HG03520 (cell line): ENCODE data around the gene OXT.

ENCODE experiments used
- ATAC-seq: cut with Tn5 transposase; IDR thresholded peaks from one replicate; pipeline ENCODE4 v1.9.1; 2021; ENCODE audit warnings: mild to moderate bottlenecking, moderate library complexity; ENCODE audit not compliant: unreplicated experiment

OXT gene

DNA sequence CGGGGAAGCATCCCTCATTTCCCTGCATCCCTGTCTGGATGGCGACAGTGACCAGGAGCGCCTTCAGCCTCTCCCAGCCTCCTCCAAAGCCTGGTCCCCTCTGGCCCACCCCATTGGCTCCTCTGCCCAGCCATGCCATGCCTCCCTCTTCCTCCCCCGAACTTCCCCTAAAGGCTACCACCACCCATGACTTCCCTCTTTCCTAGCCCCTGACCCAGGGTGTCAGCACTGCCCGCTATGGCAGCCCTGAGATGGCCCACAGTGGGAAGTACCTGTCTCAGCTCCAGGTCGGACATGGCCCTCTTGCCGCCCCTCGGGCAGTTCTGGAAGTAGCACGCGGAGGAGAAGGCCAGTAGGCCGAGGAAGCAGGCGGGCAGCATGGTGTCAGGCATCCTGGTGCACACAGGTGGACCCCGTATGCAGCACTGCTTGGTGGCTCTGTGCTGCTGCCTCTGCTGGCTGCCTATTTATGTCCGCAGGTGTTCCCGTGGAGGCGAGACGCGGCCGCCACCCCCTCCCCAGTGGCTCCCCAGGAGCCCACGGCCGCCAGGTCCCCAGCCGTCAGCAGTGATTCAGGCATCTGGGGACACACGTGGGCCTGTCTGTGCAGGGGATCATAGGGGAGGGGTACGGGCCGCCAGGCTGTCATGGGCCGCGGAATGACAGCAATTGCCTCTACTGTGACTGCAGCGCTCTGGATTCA is 13.0 kb downstream of the OXT start, which contains the start of gene AVP:
Gene AVP, minus strand, starts transcription at position 442 of the 703 bp plus-strand sequence. Its CDS starts 50 bp downstream, at position 392.
- ATAC-seq = no peak

- ATAC-seq = no peak
Measured at GRCh38 chr20:3084986-3085360, 13.6 kb downstream of the OXT start.

- no peak for ATAC-seq
Measured at GRCh38 chr20:3085571-3086072, 14.2 kb downstream of the OXT start.

- no peak for ATAC-seq
Measured at GRCh38 chr20:3088031-3088430, 16.6 kb downstream of the OXT start.

DNA sequence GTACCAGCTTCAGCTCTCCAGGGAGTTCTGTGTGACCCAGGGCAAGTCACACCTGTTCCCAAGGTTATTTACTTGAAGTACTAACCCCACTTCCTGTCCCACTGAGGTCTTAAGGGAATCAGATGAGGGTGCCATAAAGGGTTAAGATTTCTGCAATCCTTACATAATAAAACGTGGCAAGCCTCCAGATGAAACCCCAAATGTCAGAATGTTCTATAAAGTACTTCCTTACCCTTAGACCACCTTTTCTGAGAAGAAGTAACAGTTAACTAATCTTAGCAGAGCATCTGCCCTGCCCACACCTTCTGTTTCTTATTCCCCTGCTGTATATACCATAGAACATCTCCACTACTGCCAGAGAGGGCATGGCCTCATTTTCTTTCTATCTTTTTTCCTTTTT is 19.1 kb downstream of the OXT start:
- no peak for ATAC-seq

DNA sequence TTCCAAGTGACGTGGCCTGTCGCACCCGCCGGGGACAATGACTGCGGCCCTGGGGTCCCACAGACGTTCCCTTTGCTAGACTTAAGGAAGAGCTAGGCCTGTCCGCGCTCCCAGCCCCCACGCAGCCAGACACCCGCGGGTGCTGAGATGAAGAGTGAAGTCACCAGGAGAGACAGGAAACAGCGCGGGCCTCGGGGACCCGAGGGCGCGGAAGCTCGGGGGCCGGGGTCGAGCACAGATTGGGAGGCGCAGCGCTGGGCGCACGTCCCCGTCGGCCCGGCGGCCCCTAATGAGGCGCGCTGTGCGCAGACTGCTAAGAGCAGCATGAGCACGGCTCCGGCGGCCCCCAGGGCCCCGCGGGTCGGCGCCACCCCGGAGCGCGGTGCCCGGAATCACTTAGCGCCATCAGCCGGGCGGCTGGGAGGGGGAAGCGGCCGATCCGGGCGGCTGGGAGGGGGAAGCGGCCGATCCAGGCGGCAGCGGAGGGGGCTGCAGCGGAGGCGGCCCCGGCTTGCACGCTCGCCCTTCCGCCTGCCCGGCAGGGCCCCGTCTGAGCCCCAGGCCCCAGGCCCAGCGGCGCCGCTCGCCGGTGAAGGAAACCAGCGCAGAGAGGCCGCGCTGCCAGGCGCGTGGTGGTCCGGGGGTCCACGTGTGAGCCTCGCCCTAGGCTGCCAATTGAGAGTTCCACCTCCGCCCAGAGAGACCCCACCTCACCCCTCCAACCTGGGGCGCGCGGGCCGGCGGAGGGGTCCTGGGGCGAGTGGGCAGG is 21.4 kb downstream of the OXT start:
- ATAC-seq = no peak

GRCh38 chr20:3093861-3094361 is 22.5 kb downstream of the OXT start:
- no peak for ATAC-seq

- no peak for ATAC-seq
Measured at GRCh38 chr20:3094848-3095629, 23.6 kb downstream of the OXT start.

- no peak for ATAC-seq
Measured at GRCh38 chr20:3100480-3100879, 29.1 kb downstream of the OXT start.

GRCh38 chr20:3101251-3101650 is 29.8 kb downstream of the OXT start:
- no peak for ATAC-seq

DNA sequence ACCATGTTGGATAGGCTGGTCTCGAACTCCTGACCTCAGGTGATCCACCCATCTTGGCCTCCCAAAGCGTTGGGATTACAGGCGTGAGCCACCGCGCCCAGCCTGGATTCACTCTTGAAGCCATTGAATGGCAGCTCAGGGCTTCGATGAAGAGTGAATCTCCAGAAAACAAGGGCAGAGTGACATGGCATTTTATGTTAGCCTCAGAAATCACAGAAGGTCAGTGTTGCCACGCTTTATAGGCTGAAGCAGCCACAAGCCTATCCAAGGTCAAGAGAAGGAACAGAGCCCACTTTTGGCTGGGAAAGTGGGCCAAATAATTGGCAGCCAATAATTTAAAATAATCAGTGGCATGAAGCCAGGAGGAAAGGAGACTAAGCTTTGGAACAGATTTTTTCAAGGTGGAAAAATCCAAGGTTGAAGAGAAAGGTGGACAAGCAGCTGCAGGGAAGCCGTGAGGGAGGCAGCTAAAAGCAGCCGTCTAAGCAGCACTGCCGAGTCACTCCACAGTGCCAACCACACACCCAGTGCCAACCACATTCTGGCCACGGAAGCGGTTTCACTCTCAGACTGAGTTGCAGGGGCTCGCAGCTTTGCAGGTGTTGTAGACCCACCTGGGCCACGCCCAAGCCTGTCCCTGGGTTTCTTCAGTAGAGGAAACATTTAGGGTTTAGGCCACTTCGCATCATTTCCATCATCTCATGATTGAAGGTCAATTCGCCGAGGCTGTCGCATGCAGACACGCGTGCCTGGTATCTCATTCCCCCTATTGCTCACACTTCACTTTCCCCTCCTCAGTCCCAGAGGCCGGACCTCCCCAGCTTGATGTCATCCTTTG is 30.5 kb downstream of the OXT start:
- no peak for ATAC-seq

- no peak for ATAC-seq
Measured at GRCh38 chr20:3102575-3103368, 31.4 kb downstream of the OXT start.

- no peak for ATAC-seq
Measured at GRCh38 chr20:3103369-3104032, 32.1 kb downstream of the OXT start.

DNA sequence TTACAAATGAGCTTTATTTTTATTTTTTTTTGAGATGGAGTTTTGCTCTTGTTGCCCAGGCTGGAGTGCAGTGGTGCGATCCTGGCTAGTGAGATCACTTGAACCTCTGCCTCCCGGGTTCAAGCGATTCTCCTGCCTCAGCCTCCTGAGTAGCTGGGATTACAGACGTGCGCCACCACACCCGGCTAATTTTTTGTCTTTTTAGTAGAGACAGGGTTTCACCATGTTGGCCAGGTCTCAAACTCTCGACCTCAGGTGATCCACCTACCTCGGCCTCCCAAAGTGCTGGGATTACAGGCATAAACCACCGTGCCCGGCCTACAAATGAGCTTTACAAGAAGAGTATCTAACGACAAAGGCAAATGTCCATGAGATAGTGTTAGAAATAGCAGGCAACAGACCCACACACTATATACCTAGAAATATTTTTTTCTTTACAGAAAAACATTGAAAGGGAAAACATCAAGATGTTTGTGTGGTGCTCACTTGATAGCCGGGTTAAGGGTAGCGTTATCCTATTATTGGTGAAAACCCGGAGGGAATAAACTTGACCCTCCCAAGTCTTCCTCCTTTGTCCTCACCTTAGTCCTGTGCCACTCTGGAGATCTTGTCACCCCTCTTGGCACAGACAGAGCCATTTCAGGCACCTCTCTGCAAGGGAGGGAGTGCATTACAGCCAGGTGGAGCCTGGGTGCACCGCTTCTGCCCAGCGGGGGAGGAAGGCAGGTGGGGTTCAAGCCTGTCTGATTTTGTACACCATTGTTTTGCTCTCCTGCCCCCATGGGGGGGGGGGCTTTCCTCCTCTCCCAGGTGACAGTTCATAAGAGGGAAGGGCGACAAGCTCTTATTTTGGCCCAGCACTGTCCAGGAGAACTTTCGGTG is 34.1 kb downstream of the OXT start:
- no peak for ATAC-seq

DNA sequence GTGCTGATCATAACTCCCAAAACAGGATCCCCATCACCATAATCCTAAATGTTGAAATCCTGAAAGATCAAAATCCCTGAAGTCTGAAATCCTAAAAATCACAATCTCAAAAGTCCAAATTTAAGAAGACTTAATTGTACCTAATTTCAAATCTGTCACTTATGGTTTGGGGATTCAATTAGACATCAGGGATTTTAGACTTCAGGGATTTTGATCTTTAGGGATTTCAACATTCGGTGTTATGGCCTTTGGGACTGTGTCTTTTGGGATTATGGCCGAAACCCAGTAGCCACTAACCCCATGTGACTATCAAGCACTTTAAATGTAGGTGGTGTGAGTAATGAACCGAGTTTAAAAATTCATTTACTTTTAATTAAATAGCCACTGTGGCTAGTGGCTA is 34.8 kb downstream of the OXT start:
- no peak for ATAC-seq

DNA sequence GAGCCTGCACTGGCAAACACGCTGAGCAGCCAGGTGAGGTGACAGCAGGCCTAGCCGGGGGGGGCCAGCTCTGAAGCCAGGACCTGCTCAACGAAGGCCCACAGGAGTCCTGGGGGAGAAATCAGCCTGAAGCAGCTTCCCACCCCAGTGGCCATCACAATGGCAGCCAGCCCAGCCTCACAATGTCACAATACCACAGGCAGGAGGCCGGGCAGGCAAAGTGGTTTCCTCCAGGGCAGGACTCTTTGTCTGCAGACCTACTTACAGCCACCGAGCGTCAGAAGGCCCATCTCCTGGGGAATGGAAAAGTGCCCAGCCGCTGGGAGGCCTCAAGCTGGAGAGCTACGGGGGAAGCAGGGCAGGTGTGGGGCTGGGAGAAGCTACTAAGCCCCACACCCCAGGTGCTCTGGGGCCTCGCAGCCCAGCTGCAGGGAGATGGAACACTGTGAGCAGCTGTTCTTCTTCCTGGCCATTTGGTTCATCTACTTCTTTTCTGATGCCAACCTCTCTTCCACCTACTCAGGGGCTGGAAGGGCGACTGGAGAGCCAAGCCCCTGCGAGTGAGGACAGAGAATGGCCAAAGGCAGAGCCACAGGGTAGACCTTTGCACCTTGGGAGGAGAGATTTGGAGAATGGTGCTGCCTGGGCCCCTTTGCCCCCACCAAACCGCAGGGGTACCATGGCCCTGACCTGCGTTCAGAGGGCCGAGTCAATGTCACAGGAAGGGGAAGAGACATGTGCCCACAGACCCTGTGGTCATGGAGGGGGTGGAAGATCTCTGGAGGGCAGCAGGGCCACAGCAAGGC is 35.4 kb downstream of the OXT start:
- ATAC-seq = no peak

- no peak for ATAC-seq
Measured at GRCh38 chr20:3107464-3108025, 36.1 kb downstream of the OXT start.
